Measurements from ENCODE around the gene MUCL3. TPM values are rescaled to one million over a fixed set of nuclear protein-coding genes. Genes with fewer than 3 reads are reported as not detected.

Gene MUCL3
- total RNA-seq, 4 donors from 2014 or later: not detected

DNA sequence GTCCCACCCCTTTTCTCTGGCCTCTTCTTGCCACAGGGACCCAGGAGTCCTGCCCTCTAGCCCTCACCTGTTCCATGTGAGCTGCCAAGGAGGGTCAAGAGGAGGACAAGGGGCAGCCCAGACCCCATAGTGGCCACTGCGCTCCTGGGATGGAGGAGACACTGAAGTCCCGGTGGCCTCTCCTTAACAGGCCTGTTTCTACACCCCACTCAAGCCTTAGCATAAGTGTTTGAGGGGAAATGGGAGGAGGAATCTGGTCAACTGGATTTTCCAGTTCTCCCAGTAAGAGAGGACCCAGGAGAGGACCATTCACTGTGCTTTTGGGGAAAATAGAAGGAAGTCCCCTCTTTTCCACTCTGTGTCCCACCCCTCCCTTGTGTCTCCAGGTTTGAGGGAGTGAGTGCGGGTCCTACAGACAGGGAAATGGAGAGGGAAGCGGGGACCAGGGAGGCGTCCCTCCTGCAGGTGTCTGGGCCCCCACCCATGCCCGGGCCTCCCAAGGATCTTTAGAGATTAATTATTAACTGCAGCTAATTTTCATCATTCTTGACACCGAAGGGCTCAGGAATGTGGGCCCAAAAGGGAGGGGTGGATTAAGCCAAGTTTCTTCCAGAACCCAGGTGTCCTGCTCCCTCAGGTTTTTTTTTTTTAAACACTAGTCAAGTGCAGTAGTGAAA is 8.7 kb upstream of the MUCL3 start, which contains the start of gene SFTA2:
Gene SFTA2 (minus strand): TSS at position 202 of the 677 bp plus-strand sequence. CDS start 74 bp downstream, at position 128.
- in situ Hi-C loops (cut with MboI; ENCODE audit: low sequenced_read_pairs in 4 of 4): no loop called here
- no peak within 1 kb of the TSS for H3K4me3 ChIP-seq
- DNase-seq: no peak
- TF ChIP-seq, protein P1, sequence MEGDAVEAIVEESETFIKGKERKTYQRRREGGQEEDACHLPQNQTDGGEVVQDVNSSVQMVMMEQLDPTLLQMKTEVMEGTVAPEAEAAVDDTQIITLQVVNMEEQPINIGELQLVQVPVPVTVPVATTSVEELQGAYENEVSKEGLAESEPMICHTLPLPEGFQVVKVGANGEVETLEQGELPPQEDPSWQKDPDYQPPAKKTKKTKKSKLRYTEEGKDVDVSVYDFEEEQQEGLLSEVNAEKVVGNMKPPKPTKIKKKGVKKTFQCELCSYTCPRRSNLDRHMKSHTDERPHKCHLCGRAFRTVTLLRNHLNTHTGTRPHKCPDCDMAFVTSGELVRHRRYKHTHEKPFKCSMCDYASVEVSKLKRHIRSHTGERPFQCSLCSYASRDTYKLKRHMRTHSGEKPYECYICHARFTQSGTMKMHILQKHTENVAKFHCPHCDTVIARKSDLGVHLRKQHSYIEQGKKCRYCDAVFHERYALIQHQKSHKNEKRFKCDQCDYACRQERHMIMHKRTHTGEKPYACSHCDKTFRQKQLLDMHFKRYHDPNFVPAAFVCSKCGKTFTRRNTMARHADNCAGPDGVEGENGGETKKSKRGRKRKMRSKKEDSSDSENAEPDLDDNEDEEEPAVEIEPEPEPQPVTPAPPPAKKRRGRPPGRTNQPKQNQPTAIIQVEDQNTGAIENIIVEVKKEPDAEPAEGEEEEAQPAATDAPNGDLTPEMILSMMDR (IDR thresholded peaks at IDR 0.05 in 4 of 5, conservative IDR thresholded peaks at IDR 0.05 in 1 of 5): no peak
- no peak for TF ChIP-seq POLR2A (IDR thresholded peaks at IDR 0.05)
- H3K4me1 ChIP-seq: peaks cover 5 to 8% of the 10 kb centered on the region in 2 donors
- no peak for ATAC-seq
- H3K36me3 ChIP-seq: no peaks in the 10 kb centered on the region
- intact Hi-C loops (cut with DNase I; ENCODE audit: low total_unique reads): no loop called here
- H3K27ac ChIP-seq: no peak within 1 kb of the TSS
- H3K27me3 ChIP-seq: no peaks in the 10 kb centered on the region
- H3K9me3 ChIP-seq: peaks cover 0 to 5% (median 0%) of the 10 kb centered on the region in 3 donors

DNA sequence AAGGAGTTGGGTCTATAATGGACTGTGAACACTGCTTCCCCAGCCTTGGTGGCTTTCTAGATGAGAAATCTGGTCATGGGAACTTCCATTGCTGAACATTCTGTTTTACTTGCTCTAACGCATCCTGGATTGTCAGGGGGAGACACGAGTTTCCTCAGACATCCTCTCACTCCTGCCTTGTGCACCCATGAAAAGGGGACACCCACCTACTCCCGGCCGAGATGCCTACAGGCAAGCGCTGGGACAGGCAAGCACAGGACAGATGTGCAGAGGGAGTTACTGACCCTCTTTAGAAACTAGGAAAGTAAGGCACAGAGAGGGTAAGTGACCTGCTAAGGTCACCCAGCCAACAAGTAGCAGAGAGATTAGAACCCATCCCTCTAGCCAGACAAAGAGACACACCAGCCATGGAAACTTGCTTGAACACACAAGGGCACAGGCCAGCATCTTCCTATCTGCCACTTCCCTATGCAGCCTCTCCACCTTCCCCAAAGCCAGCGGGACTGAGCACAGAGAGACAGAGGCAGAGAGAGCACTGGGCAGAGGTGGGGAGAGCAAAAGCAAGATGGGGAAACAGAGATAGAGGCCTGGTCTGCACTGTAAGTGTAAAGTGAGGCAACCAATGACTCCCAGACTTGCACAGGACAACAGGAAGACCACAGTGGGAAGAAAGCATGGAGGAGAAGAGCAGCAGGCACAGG is 8.0 kb upstream of the MUCL3 start:
- ATAC-seq: no peak
- intact Hi-C loops (cut with DNase I; ENCODE audit: low total_unique reads): no loop called here
- TF ChIP-seq, protein P1 (IDR thresholded peaks at IDR 0.05 in 4 of 5, conservative IDR thresholded peaks at IDR 0.05 in 1 of 5): no peak
- no peak for TF ChIP-seq POLR2A (IDR thresholded peaks at IDR 0.05)
- Histone ChIP-seq H3K36me3 (no peaks in the 10 kb centered on the region), H3K4me3 (no peak overlapping the region), H3K4me1 (peaks cover 0 to 1% of the 10 kb centered on the region in 2 donors), H3K27ac (no peak overlapping the region), H3K27me3 (no peaks in the 10 kb centered on the region), H3K9me3 (peaks cover 0 to 5% (median 0%) of the 10 kb centered on the region in 3 donors)
- DNase-seq: no peak
- in situ Hi-C loops (cut with MboI; ENCODE audit: low sequenced_read_pairs in 4 of 4): no loop called here

DNA sequence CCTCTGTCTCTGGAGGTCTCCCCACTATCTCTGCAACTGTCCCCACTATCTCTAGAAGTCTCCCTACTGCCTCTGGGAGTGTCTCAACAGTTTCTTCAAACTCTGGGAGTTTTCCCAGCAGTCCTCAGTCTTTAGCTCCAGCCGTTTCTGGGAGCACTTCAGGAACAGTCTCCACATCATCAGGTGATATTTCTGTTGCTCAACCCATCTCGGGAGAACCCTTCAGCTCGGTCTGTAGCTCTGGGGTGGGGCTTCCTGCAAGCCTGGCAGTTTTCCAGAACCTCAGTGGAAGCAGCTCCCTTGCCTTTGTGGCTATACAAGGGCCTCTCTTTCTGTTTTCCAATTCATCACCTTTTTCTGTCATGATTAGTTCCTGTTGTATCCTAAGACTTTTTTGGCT is 5.8 kb upstream of the MUCL3 start:
- TF ChIP-seq, protein P1 (IDR thresholded peaks at IDR 0.05 in 4 of 5, conservative IDR thresholded peaks at IDR 0.05 in 1 of 5): no peak
- no peak for TF ChIP-seq POLR2A (IDR thresholded peaks at IDR 0.05)
- no peaks in the 10 kb centered on the region for H3K36me3 ChIP-seq
- in situ Hi-C loops (cut with MboI; ENCODE audit: low sequenced_read_pairs in 4 of 4): no loop called here
- no peak overlapping the region for H3K4me3 ChIP-seq
- no peaks in the 10 kb centered on the region for H3K9me3 ChIP-seq
- H3K4me1 ChIP-seq: no peaks in the 10 kb centered on the region
- intact Hi-C loops (cut with DNase I; ENCODE audit: low total_unique reads): no loop called here
- H3K27ac ChIP-seq: no peak overlapping the region
- ATAC-seq: peak in 1 of 2 donors; percentile 32
- no peak for DNase-seq
- no peaks in the 10 kb centered on the region for H3K27me3 ChIP-seq

DNA sequence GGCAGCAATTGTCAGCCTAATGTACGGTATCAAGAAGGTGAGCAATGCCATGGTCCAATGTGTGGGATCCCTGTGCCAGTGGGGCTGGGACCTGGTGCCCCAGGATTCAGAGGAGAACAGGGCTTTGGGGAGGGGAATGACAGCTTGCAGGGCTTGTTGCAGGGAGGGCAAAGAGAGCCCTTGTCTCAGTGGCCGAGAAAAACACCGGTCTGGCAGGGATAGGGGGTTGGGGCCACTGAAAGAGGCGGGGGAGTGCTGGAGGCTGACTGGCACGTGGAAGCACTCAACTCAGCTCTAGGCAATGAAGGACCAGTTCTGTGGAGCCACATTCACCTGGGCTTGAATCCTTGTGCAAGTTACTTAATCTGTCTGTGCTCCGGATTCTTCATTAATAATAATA is 3.5 kb upstream of the MUCL3 start:
- TF ChIP-seq, protein P1 (IDR thresholded peaks at IDR 0.05 in 4 of 5, conservative IDR thresholded peaks at IDR 0.05 in 1 of 5): no peak
- no peak for TF ChIP-seq POLR2A (IDR thresholded peaks at IDR 0.05)
- no peak for ATAC-seq
- Histone ChIP-seq H3K27me3 (no peaks in the 10 kb centered on the region), H3K4me1 (no peaks in the 10 kb centered on the region), H3K9me3 (no peaks in the 10 kb centered on the region), H3K27ac (no peak overlapping the region), H3K4me3 (no peak overlapping the region), H3K36me3 (no peaks in the 10 kb centered on the region)
- in situ Hi-C loops (cut with MboI; ENCODE audit: low sequenced_read_pairs in 4 of 4) (no loop called here), intact Hi-C loops (cut with DNase I; ENCODE audit: low total_unique reads) (no loop called here)
- no peak for DNase-seq
